Activated naive CD4-positive, alpha-beta T cell treated with anti-CD3 and anti-CD28 coated beads, Interleukin-2, amount 50 U/mL, for 16 hours (primary cell): ENCODE data around the gene PPFIA4.
A peak's percentile ranks its signal among the peaks of the same experiment; 100 is the strongest.
"Not testable (repeated sequence)": the region's sequence is repeated elsewhere in the genome, so short reads cannot be mapped to it uniquely, and the experiment has no call there.

ENCODE experiments used
- DNase-seq: peaks from one replicate; pipeline ENCODE4 v3.0.0-alpha.2; 2020

The PPFIA4 gene

GRCh38 chr1:203026031-203026665 lies at the start of gene PPFIA4:
Gene PPFIA4, plus strand, starts transcription at chr1:203026491. Its CDS starts 12,518 bp downstream, at chr1:203039009.
- DNase-seq, result peak; percentile 87

- DNase-seq, result no peak
These were observed 49.7 kb upstream of the PPFIA4 start for GRCh38 chr1:202976633-202977032.

GRCh38 chr1:202979459-202979858 lies 46.8 kb upstream of the PPFIA4 start:
- no peak for DNase-seq

- DNase-seq, result no peak
These were observed 44.4 kb upstream of the PPFIA4 start for GRCh38 chr1:202981939-202982338.

- DNase-seq, result no peak
These were observed 43.4 kb upstream of the PPFIA4 start for GRCh38 chr1:202982715-202983430.

GRCh38 chr1:202986120-202986519 lies 40.2 kb upstream of the PPFIA4 start:
- not testable (repeated sequence) for DNase-seq

GRCh38 chr1:202987255-202987654 lies 39.0 kb upstream of the PPFIA4 start:
- no peak for DNase-seq

- no peak for DNase-seq
These were observed 38.2 kb upstream of the PPFIA4 start for GRCh38 chr1:202987922-202988583.

GRCh38 chr1:202989879-202990278 lies 36.4 kb upstream of the PPFIA4 start:
- no peak for DNase-seq

- no peak for DNase-seq
These were observed 35.2 kb upstream of the PPFIA4 start for GRCh38 chr1:202991112-202991511.

- DNase-seq, result no peak
These were observed 31.5 kb upstream of the PPFIA4 start for GRCh38 chr1:202994756-202995155.

GRCh38 chr1:202998836-202999750 lies 27.2 kb upstream of the PPFIA4 start:
- peak; percentile 62 for DNase-seq

GRCh38 chr1:203000217-203000944 lies 25.9 kb upstream of the PPFIA4 start:
- no peak for DNase-seq

GRCh38 chr1:203001986-203002385 lies 24.3 kb upstream of the PPFIA4 start:
- DNase-seq, result no peak

- DNase-seq, result no peak
These were observed 23.3 kb upstream of the PPFIA4 start for GRCh38 chr1:203002951-203003350.

- DNase-seq, result not testable (repeated sequence)
These were observed 20.7 kb upstream of the PPFIA4 start for GRCh38 chr1:203005395-203006142.

GRCh38 chr1:203006948-203007871 lies 19.1 kb upstream of the PPFIA4 start, which contains the start of gene TMEM183A:
Gene TMEM183A, plus strand, starts transcription at chr1:203007374. Its CDS starts 92 bp downstream, at chr1:203007466.
- DNase-seq, result peak; percentile 94

- DNase-seq, result no peak
These were observed 17.1 kb upstream of the PPFIA4 start for GRCh38 chr1:203009185-203009584.

GRCh38 chr1:203011582-203011981 lies 14.7 kb upstream of the PPFIA4 start:
- DNase-seq, result no peak

GRCh38 chr1:203017061-203017460 lies 9.2 kb upstream of the PPFIA4 start:
- DNase-seq, result no peak
